HG03045 (cell line): ENCODE measurements around the gene CPEB4.

ENCODE experiments used
- ATAC-seq: cut with Tn5 transposase; IDR thresholded peaks from one replicate; pipeline ENCODE4 v1.9.1; 2021; ENCODE audit warnings: mild to moderate bottlenecking, moderate library complexity; ENCODE audit not compliant: unreplicated experiment

Gene CPEB4

GRCh38 chr5:173887610-173888472 lies at the start of gene CPEB4:
Gene CPEB4, plus strand, starts transcription at chr5:173888349. Its CDS starts 1,385 bp downstream, at chr5:173889734.
- ATAC-seq, result peak; percentile 94

GRCh38 chr5:173839117-173839713 lies 48.9 kb upstream of the CPEB4 start:
- no peak for ATAC-seq

GRCh38 chr5:173840111-173840983 lies 47.8 kb upstream of the CPEB4 start:
- no peak for ATAC-seq

GRCh38 chr5:173841710-173842109 lies 46.4 kb upstream of the CPEB4 start:
- no peak for ATAC-seq

GRCh38 chr5:173843794-173844193 lies 44.4 kb upstream of the CPEB4 start:
- ATAC-seq, result no peak

- no peak for ATAC-seq
These were observed 42.8 kb upstream of the CPEB4 start for GRCh38 chr5:173845321-173845720.

- ATAC-seq, result no peak
These were observed 41.1 kb upstream of the CPEB4 start for GRCh38 chr5:173846929-173847501.

- no peak for ATAC-seq
These were observed 39.1 kb upstream of the CPEB4 start for GRCh38 chr5:173848986-173849596.

GRCh38 chr5:173849908-173850307 lies 38.2 kb upstream of the CPEB4 start:
- no peak for ATAC-seq

- no peak for ATAC-seq
These were observed 37.5 kb upstream of the CPEB4 start for GRCh38 chr5:173850659-173851058.

GRCh38 chr5:173851595-173852243 lies 36.4 kb upstream of the CPEB4 start:
- no peak for ATAC-seq

- ATAC-seq, result no peak
These were observed 35.3 kb upstream of the CPEB4 start for GRCh38 chr5:173852790-173853359.

- no peak for ATAC-seq
These were observed 34.6 kb upstream of the CPEB4 start for GRCh38 chr5:173853370-173854131.

GRCh38 chr5:173855162-173855994 lies 32.8 kb upstream of the CPEB4 start:
- ATAC-seq, result no peak

- no peak for ATAC-seq
These were observed 32.0 kb upstream of the CPEB4 start for GRCh38 chr5:173855995-173856656.

- no peak for ATAC-seq
These were observed 30.9 kb upstream of the CPEB4 start for GRCh38 chr5:173857234-173857633.

GRCh38 chr5:173858021-173858669 lies 30.0 kb upstream of the CPEB4 start:
- no peak for ATAC-seq
